Measurements from ENCODE around the gene AGRN.
"Not testable (repeated sequence)": the region's sequence is repeated elsewhere in the genome, so short reads cannot be mapped to it uniquely, and the experiment has no call there.

The AGRN gene

GRCh38 chr1:1083416-1084371, 63.8 kb downstream of the AGRN start:
- no peak for DNase-seq

GRCh38 chr1:1084372-1085170, 64.7 kb downstream of the AGRN start:
- DNase-seq: no peak

GRCh38 chr1:1085171-1085841, 65.4 kb downstream of the AGRN start:
- DNase-seq: no peak

- DNase-seq: no peak
Measured at GRCh38 chr1:1085911-1086841, 66.3 kb downstream of the AGRN start.

GRCh38 chr1:1086911-1087341, 67.0 kb downstream of the AGRN start:
- no peak for DNase-seq

- no peak for DNase-seq
Measured at GRCh38 chr1:1087351-1088028, 67.6 kb downstream of the AGRN start.

GRCh38 chr1:1088029-1088800, 68.3 kb downstream of the AGRN start:
- DNase-seq: no peak

GRCh38 chr1:1088801-1089680, 69.1 kb downstream of the AGRN start:
- no peak for DNase-seq

GRCh38 chr1:1089731-1090423, 70.0 kb downstream of the AGRN start:
- DNase-seq: no peak

GRCh38 chr1:1090424-1091343, 70.8 kb downstream of the AGRN start:
- no peak for DNase-seq

- no peak for DNase-seq
Measured at GRCh38 chr1:1091344-1092148, 71.6 kb downstream of the AGRN start.

GRCh38 chr1:1092149-1092855, 72.4 kb downstream of the AGRN start:
- no peak for DNase-seq

GRCh38 chr1:1092894-1093609, 73.1 kb downstream of the AGRN start:
- no peak for DNase-seq

GRCh38 chr1:1093610-1093943, 73.7 kb downstream of the AGRN start:
- DNase-seq: no peak

GRCh38 chr1:1094981-1095380, 75.1 kb downstream of the AGRN start:
- DNase-seq: no peak

GRCh38 chr1:1096136-1096535, 76.2 kb downstream of the AGRN start:
- not testable (repeated sequence) for DNase-seq
